ENCODE measurements around the gene HTRA2.

HTRA2 gene

GRCh38 chr2:74510272-74510671 is 19.5 kb upstream of the HTRA2 start:
- Histone ChIP-seq H3K4me2 (ENCODE audit: low read depth, low read length, poor library complexity, severe bottlenecking) (no peak overlapping the region), H3K9me3 (ENCODE audit: insufficient read depth, low read length) (no peaks in the 10 kb centered on the region), H3K36me3 (ENCODE audit: low read length) (no peaks in the 10 kb centered on the region), H3F3A (ENCODE audit: insufficient read depth) (peaks cover 4% of the 10 kb centered on the region; the same call in 1 of the 2 replicates), H3K9me2 (replicated peaks; ENCODE audit: insufficient read depth, low read length) (no peaks in the 10 kb centered on the region), H3K27ac (ENCODE audit: low read depth, low read length) (no peak overlapping the region), H3K79me2 (ENCODE audit: insufficient read depth, low read length) (0 out of 2 replicates have a peak, but pooled peaks cover 3% of the 10 kb centered on the region), H2AFZ (ENCODE audit: low read depth, low read length, severe bottlenecking) (no peak overlapping the region), H4K20me1 (ENCODE audit: low read depth, low read length) (no peaks in the 10 kb centered on the region), H3K27me3 (ENCODE audit: low read length) (no peaks in the 10 kb centered on the region), H3K4me3 (ENCODE audit: insufficient read depth, low read length, poor library complexity, severe bottlenecking) (no peak overlapping the region), H3K9ac (ENCODE audit: low read length) (no peak overlapping the region)
- TF ChIP-seq CTCF (IDR thresholded peaks at IDR 0.05; ENCODE audit: insufficient read depth, low read length, poor library complexity, severe bottlenecking) (no peak), EZH2phosphoT487 (conservative IDR thresholded peaks at IDR 0.05; ENCODE audit: low read length) (no peak)

GRCh38 chr2:74511104-74511989 is 18.4 kb upstream of the HTRA2 start:
- H3K4me2 ChIP-seq (ENCODE audit: low read depth, low read length, poor library complexity, severe bottlenecking) = no peak overlapping the region

GRCh38 chr2:74512744-74513604 is 16.8 kb upstream of the HTRA2 start:
- H3K4me3 ChIP-seq (ENCODE audit: insufficient read depth, low read length, poor library complexity, severe bottlenecking) = no peak overlapping the region
- no peaks in the 10 kb centered on the region for H3K9me2 ChIP-seq (replicated peaks; ENCODE audit: insufficient read depth, low read length)
- no peaks in the 10 kb centered on the region for H3K36me3 ChIP-seq (ENCODE audit: low read length)
- no peaks in the 10 kb centered on the region for H3K79me2 ChIP-seq (ENCODE audit: insufficient read depth, low read length)
- H2AFZ ChIP-seq (ENCODE audit: low read depth, low read length, severe bottlenecking) = no peak overlapping the region
- no peak overlapping the region for H3K27ac ChIP-seq (ENCODE audit: low read depth, low read length)
- H3K9ac ChIP-seq (ENCODE audit: low read length) = no peak overlapping the region
- no peaks in the 10 kb centered on the region for H3K27me3 ChIP-seq (ENCODE audit: low read length)
- no peaks in the 10 kb centered on the region for H4K20me1 ChIP-seq (ENCODE audit: low read depth, low read length)
- no peak overlapping the region for H3K4me2 ChIP-seq (ENCODE audit: low read depth, low read length, poor library complexity, severe bottlenecking)
- TF ChIP-seq CTCF (IDR thresholded peaks at IDR 0.05; ENCODE audit: insufficient read depth, low read length, poor library complexity, severe bottlenecking) (no peak), EZH2phosphoT487 (conservative IDR thresholded peaks at IDR 0.05; ENCODE audit: low read length) (no peak)
- H3K9me3 ChIP-seq (ENCODE audit: insufficient read depth, low read length) = no peaks in the 10 kb centered on the region
- H3F3A ChIP-seq (ENCODE audit: insufficient read depth) = peaks cover 4% of the 10 kb centered on the region; the same call in 1 of the 2 replicates

More at GRCh38 chr2:74511104-74511989, 18.4 kb upstream of the HTRA2 start:
- Histone ChIP-seq H3K9me2 (replicated peaks; ENCODE audit: insufficient read depth, low read length) (no peaks in the 10 kb centered on the region), H3K79me2 (ENCODE audit: insufficient read depth, low read length) (0 out of 2 replicates have a peak, but pooled peaks cover 3% of the 10 kb centered on the region), H3K4me3 (ENCODE audit: insufficient read depth, low read length, poor library complexity, severe bottlenecking) (no peak overlapping the region), H3K9ac (ENCODE audit: low read length) (no peak overlapping the region), H3K9me3 (ENCODE audit: insufficient read depth, low read length) (no peaks in the 10 kb centered on the region), H3K27me3 (ENCODE audit: low read length) (no peaks in the 10 kb centered on the region), H3K27ac (ENCODE audit: low read depth, low read length) (no peak overlapping the region), H3F3A (ENCODE audit: insufficient read depth) (peaks cover 4% of the 10 kb centered on the region; the same call in 1 of the 2 replicates), H3K36me3 (ENCODE audit: low read length) (no peaks in the 10 kb centered on the region), H4K20me1 (ENCODE audit: low read depth, low read length) (no peaks in the 10 kb centered on the region), H2AFZ (ENCODE audit: low read depth, low read length, severe bottlenecking) (no peak overlapping the region)
- no peak for TF ChIP-seq EZH2phosphoT487 (conservative IDR thresholded peaks at IDR 0.05; ENCODE audit: low read length)
- no peak for TF ChIP-seq CTCF (IDR thresholded peaks at IDR 0.05; ENCODE audit: insufficient read depth, low read length, poor library complexity, severe bottlenecking)
